Measurements from ENCODE around the gene CACNB4.
A peak's percentile ranks its signal among the peaks of the same experiment; 100 is the strongest.

Gene CACNB4

DNA sequence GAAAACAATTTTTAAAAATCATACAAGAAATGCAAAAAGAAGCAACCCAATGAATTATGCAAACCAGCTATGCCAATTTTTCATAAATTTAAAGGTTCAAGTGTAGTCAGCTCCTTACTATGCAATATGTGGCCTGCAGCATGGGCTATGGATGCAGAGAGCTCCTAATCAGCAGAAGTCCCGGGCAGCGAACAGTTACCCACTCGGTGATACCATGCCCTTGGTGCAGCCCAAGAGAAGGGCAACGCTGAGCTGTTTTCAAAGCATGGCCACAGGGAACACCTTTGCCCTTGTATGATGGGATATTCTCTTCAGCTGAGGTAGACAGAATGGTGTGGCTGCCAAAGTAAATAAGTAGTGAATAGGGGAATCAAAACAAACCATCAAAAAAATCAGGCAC lies 253.4 kb downstream of the CACNB4 start:
- no peak for DNase-seq

- no peak for DNase-seq
Measured at GRCh38 chr2:151844211-151844896, 254.5 kb downstream of the CACNB4 start.

- no peak for DNase-seq
Measured at GRCh38 chr2:151843691-151844061, 255.2 kb downstream of the CACNB4 start.

DNA sequence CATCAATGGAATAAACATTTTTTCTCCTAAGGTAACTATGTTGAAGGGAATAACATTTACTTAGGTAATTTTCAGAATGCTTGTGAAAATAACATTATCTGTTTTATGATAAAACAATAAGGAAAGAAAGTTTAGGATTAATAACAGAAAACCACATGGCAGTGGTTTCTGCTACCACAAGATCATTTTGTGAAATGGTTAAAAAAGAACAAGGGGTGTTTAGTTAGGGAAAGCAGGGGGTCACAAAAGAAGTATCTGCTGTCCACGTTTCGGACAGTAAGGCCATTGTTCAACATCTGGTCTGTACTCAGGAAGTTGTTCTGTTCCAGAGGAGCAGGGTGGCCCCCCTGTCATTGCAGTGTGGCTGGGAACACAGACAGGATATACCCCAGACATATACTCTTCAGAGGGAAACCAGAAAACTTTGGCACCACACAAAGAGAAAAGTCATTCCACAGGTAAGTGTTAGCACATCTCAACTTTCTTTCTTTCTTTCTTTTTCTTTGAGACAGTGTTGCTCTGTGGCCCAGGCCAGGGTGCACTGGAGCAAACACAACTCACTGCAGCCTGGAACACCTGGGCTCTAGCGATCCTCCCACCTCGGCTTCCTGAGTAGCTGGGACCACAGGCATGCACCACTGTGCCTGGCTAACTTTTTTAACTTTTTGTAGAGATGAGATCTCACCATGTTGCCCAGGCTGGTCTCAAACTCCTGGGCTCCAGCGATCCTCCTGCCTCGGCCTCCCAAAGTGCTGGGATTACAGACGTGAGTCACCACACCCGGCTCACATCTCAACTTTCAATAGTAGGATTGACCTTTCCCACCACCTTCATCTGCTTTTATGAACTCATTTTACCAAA lies 255.8 kb downstream of the CACNB4 start:
- DNase-seq, result no peak

DNA sequence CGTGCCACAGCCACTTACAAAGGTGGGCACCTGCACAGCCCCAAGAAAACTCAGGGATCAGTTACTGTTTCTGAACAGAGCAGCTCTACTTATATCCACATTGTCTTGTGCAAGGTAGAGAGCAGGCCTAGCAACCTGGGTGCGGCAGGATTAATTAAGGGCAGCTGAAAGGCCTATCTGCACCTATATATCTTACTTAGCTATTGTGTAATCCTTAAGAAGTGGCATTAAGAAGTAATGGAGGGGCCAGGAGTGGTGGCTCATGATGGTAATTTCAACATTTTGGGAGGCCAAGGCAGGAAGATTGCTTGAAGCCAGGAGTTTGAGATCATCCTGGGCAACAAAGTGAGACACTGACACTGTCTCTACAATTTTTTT lies 257.8 kb downstream of the CACNB4 start:
- no peak for DNase-seq

- no peak for DNase-seq
Measured at GRCh38 chr2:151840216-151841046, 258.4 kb downstream of the CACNB4 start.

- DNase-seq, result no peak
Measured at GRCh38 chr2:151837926-151838325, 260.9 kb downstream of the CACNB4 start.

DNA sequence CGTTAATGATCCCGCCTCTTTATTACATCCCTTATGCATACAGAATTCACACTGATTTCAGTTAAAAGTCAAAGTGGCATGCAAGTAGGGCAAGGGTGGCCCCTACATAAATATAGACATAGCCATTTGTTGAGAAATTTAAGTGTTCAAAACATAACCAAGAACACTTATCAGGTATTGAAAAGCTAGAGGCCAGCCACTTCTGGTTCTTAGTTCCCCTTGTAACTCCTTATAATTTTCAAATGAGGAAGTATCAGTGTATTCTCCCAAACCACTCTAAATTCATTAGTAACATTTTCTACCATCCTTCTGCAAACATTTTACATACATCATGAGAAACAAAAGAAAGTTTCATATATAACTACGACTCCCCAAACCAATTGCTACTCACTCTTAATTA lies 264.9 kb downstream of the CACNB4 start:
- no peak for DNase-seq

GRCh38 chr2:151830961-151831360 lies 267.9 kb downstream of the CACNB4 start:
- DNase-seq, result no peak

- no peak for DNase-seq
Measured at GRCh38 chr2:151828890-151829324, 269.9 kb downstream of the CACNB4 start.

GRCh38 chr2:151828143-151828889 lies 270.5 kb downstream of the CACNB4 start, which contains the start of gene ARL5A:
Gene ARL5A, minus strand, starts transcription at chr2:151828421. Its CDS starts 245 bp downstream, at chr2:151828176.
- DNase-seq, result peak; percentile 95

DNA sequence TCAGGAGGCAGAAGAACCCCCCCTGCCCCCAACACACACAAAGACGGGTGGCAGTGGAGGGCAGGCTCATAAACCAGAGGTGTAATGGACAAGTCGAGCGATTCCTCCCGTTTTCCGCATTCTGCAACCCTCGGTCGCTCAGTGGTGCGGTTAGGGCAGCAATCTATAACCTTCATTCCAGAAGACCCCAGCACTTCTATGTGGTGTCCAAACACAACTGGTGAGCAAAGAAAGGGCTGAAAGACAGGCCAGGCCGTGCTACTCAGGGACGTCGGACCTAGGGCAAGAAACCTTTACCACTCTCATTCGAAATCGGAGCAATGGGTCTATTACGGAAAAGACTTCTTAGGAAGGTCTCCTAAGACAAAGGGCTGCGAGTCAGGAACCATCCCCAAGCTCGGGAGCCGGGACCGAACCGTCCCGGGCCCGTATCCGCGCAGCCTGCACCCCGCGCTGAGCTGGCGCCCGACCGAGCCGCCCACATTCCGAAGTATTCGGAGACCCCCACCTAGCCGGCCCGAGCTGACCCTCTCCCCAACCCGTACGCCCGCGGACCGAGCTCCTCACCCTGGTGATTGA lies 271.2 kb downstream of the CACNB4 start:
- peak; percentile 30 for DNase-seq

DNA sequence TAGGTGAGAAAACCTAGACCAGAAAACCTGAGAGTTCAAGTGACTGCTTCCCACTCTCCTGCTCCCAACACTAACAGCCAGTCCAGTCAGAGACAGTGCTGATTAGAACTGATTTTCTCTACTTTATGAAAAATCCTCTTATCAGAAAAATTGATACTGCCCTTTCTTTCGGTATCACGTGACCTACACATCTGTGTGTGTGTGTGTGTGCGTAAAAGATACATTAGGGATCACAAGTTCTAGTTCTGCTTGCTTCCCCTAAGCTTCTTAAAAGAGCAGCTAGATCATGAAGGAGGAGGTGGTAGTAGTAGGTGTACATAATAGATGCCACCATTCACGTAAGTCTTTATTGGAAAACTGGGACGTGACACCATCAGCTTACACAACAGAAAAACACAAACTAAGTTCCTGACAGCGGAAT lies 272.1 kb downstream of the CACNB4 start:
- no peak for DNase-seq

DNA sequence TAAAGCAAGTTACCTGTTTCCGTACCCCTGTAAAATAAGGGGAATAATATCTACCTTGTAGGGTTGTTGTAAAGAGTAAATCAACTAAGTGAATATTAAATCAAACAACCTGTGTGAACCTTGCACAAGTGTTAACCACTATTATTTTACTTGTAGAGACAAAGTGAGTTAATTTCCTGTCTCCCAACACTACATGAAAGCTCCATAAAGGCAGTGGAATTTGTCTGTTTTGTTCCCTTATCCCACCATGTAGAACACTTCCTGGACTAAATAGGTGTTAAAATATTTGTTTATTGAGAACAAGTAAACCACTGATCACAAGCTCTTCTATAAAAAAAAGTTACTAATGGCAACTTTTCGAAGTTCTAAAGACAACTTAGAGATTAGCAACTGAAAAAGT lies 274.0 kb downstream of the CACNB4 start:
- DNase-seq, result no peak

DNA sequence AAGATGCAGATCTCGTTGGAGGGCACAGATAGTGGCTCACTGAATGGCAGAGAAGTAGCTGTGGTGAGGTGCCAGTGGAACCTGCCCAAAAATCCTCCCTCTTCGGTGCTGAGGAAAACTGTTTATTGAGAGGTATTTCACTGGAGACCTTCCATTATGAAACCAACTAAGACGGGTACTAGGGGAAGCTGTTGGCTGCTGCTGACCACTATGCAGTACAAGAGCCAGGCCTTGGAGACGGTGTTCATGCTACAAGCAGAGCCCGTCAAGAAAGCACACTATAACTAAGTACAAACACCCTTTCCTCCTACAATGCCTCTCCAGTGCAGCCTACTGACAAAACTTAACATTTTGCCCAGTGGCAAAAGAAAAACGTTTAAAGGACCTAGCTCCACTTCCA lies 275.2 kb downstream of the CACNB4 start:
- no peak for DNase-seq

- DNase-seq, result no peak
Measured at GRCh38 chr2:151819920-151820319, 278.9 kb downstream of the CACNB4 start.

GRCh38 chr2:151817929-151818328 lies 280.9 kb downstream of the CACNB4 start:
- DNase-seq, result no peak

GRCh38 chr2:151816843-151817242 lies 282.0 kb downstream of the CACNB4 start:
- DNase-seq, result no peak

DNA sequence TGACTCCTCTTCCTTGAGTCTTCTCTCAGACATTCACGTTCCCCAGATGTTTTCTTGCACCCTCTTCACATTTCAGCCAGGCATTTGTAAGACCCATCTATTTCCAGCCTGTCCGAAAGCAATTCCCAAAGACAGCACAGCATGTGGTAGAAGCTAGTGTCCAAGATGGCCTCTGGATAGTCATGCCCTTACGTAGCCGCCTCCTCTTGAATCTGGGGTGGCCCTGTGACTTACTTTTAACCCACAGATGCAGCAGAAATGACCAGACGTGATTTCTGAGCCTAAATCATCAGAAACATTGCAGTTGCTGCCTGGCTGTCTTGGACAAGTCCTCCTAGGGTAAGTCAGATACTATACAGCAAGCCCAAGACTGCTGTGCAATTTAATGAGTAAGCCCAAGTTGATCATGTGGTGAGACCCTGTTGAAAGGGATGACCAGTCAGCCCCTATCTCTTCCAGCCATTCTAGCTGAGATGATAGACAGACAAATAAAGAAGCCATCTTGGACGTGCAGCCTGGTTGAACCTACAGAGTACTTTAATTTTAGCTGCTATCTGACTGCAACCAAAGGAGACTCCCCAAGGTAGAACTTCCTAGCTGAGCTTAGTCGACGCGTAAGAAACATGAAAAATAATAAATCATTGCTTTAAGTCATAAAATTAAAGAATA lies 282.9 kb downstream of the CACNB4 start:
- DNase-seq, result no peak

GRCh38 chr2:151810489-151810888 lies 288.4 kb downstream of the CACNB4 start:
- DNase-seq, result no peak

DNA sequence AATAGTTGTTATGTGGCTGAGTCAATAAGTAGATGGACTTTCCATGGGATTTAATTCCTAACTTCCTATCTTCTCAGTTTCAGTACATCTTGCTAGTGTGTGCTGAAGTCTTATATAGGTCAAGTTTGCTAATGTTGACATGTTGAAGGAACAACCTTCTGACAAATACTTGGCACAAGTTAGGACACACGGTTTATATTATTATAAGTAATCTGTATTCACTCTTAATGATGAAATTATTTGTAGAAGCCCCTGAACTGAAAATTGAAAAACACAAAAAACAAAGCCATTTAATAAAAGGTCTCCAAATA lies 289.8 kb downstream of the CACNB4 start:
- no peak for DNase-seq
